ENCODE results near the gene TUBAL3.
"Not testable (repeated sequence)": the region's sequence is repeated elsewhere in the genome, so short reads cannot be mapped to it uniquely, and the experiment has no call there.

TUBAL3 gene

GRCh38 chr10:5419466-5420094 lies 15.0 kb upstream of the TUBAL3 start:
- DNase-seq, result no peak

GRCh38 chr10:5418584-5418983 lies 14.0 kb upstream of the TUBAL3 start:
- no peak for DNase-seq

GRCh38 chr10:5416981-5417380 lies 12.4 kb upstream of the TUBAL3 start:
- DNase-seq, result no peak

GRCh38 chr10:5413012-5413938 lies 8.6 kb upstream of the TUBAL3 start:
- DNase-seq, result peak; percentile 25

GRCh38 chr10:5412277-5412941 lies 7.8 kb upstream of the TUBAL3 start, which contains the start of gene NET1:
Gene NET1, plus strand, starts transcription at chr10:5412557. Its CDS starts 136 bp downstream, at chr10:5412693.
- peak; percentile 96 for DNase-seq

GRCh38 chr10:5411941-5412276 lies 7.3 kb upstream of the TUBAL3 start:
- DNase-seq, result peak; percentile 58

DNA sequence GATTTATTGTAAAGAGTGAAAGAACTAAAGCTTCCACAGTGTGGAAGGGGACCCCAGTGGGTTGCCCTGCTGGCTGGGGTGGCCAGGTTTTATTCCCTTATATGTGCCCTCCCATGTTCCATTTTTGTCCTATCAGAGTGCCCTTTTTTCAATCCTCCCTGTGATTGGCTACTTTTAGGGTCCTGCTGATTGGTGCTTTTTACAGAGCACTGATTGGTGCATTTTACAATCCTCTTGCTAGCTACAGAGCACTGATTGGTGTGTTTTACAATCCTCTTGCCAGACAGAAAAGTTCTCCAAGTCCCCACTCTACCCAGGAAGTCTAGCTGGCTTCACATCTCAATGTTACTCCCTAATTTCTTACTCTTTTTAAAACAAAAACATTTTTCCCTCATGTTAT lies 6.2 kb upstream of the TUBAL3 start:
- DNase-seq, result not testable (repeated sequence)

DNA sequence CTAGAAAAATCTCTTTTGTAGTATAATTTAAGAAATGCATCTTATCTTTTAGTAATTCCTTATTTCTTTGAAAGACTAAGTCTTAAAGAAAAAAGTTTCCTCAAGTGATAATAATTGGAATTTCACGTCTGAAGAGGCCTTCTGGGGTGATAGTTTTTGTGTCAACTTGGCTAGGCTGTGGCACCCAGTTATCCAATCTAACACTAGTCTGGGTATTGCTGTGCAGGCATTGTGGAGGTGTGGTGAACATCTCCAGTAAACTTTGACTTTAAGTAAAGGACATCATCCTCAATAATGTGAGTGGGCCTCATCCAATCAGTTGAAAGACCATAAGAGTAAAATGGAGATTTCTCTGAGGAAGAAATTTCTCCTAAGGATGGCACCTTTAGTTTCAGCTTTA lies 2.3 kb upstream of the TUBAL3 start:
- no peak for DNase-seq

GRCh38 chr10:5402798-5403197 lies 1.8 kb downstream of the TUBAL3 start:
- DNase-seq, result no peak

- no peak for DNase-seq
Measured at GRCh38 chr10:5400468-5401240, 4.0 kb downstream of the TUBAL3 start.

DNA sequence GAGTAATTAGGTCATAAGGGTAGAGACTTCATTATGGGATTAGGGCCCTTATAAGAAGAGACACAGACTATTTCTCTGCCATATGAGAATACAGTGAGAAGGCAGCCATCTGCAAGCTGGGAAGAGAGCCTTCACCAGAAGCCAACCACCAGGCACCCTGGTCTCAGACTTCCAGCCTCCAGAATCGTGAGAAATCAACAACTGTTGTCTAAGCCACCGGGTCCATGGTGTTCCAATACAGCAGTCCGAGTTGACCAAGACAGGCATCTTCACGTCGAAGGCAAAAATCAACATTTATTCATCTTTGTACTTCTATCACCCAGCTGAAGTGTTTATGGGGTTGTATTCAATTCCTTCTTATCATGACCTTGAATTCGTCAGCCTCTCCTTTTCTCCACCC lies 5.3 kb downstream of the TUBAL3 start:
- DNase-seq, result no peak

- peak; percentile 79 for DNase-seq
Measured at GRCh38 chr10:5396556-5397300, 7.9 kb downstream of the TUBAL3 start.

GRCh38 chr10:5395168-5395567 lies 9.5 kb downstream of the TUBAL3 start:
- no peak for DNase-seq

DNA sequence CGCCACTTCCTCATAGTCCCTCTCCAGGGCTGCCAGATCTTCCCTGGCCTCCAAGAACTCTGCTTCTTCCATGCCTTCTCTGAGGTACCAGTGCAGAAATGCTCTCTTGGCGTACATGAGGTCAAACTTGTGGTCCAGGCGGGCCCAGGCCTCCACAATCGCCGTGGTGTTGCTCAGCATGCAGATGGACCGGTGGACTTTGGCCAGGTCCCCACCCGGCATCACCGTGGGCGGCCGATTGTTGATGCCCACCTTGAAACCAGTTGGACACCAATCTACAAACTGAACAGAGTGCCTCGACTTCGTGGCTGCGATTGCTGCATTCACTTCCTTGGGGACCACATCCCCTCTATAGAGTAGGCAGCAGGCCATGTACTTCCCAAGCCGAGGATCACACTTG lies 11.1 kb downstream of the TUBAL3 start:
- DNase-seq, result no peak

DNA sequence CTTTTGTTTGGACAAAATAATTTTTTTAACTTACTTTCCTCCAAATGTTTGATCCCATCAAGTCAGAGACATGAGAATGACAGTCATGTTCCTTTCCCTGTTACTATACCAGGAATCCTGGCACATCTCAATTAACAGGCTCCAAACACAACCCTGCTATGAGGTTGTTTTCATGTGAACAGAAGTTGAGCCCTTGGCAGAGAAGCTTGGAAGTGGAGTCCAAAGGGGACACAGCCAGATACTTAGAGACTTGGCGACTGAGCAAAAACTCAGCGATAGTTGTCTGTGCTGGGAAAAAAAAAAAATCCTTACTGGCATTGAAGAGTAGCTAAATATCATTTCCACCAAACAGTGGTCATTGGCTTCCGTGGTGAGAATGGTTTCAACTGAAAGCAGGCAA lies 12.8 kb downstream of the TUBAL3 start:
- DNase-seq, result no peak

DNA sequence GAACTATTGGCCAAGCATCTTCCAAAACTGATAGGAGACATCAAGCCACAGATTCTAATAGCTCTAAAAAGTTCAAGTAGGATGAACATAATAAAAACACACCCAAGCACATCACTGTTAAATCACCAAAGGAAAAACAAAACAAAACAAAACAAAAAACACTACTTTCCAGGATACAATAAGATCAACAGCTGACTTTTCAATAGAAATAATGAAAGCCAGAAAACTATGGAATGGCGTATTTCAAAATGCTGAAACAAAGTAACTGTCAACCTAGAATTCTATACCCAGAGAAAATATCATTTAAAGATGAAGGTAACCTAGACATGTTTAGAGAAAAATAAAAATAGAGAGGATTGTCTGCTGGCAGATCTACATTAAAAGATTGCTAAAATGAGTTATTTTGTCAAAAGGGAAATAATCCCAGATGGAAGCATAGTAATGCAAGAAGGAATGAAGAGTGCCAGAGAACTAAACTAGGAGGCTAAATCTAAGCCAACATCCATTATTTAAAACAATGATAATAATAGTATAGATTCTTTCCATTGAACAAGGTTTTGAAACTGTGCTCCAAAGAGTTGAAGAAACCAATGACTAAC lies 13.9 kb downstream of the TUBAL3 start:
- no peak for DNase-seq

- no peak for DNase-seq
Measured at GRCh38 chr10:5387169-5387568, 17.5 kb downstream of the TUBAL3 start.

DNA sequence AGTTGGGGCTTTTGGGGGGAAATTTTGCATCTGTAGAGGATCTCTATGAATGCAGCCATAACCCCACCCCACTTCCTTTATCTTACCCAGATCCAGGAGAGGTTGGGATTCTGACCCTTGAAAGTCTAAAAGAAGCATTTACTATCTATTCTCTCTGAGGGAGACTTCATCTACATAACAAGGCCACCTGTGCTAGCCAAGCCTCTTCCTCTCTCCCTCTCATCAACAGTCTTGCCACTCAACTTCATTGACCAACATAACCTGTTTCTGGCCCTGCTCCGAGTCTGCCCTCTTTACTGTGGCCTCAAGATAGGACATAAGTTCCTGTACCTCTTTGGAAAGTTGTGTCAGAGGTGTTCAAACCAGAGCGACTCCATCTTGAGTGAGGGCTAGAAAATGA lies 19.4 kb downstream of the TUBAL3 start:
- no peak for DNase-seq

DNA sequence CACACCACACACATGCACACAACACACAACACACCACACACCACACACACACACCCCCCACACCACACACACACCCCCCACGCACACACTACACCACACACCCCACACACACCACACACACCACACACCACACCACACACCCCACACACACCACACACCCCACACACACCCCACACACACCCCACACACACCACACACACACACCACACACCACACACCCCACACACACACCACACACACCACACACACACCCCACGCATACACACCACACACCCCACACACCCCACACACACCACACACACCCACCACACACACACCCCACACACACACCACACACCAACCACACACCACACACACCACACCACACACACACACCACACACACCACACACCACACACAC lies 23.4 kb downstream of the TUBAL3 start:
- no peak for DNase-seq

DNA sequence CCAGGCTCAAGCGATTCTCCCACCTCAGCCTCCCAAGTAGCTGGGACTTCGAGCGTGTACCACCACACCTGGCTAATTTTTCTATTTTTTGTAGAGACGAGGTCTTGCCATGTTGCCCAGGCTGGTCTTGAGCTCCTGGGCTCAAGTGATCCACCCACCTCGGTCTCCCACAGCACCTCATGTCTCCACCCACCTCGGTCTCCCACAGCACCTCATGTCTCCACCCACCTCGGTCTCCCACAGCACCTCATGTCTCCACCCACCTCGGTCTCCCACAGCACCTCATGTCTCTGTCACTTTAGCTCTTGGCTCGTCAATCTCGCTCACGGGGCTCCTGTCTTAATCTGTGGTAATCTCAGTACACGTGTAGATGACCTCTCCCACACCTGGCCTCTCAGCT lies 24.2 kb downstream of the TUBAL3 start:
- DNase-seq, result not testable (repeated sequence)

DNA sequence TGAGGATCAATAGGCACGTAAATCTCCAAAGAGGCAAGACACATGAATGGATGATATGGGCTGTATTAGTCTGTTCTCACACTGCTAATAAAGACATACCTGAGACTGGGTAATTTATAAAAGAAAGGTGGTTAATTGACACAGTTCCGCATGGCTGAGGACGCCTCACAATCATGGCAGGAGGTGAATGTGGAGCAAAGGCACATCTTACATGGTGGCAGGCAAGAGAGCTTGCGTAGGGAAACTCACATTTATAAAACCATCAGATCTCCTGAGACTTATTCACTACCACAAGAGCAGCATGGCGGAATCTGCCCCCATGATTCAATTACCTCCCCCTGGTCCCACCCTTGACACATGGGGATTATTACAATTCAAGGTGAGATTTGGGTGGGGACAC lies 25.4 kb downstream of the TUBAL3 start:
- not testable (repeated sequence) for DNase-seq

GRCh38 chr10:5376450-5376849 lies 28.2 kb downstream of the TUBAL3 start:
- no peak for DNase-seq
